HCT116 (cell line): ENCODE data around the gene FSIP1.

Experiments
- CTCF ChIP-seq, 3 experiments: fragments of 200-600 bp in 1 of 3; sonication (generic) in 1 of 3; IDR thresholded peaks in 2 of 3; conservative IDR thresholded peaks in 1 of 3; 2 replicates each; pipeline ENCODE4 v1.5.1; 2012 to 2017; ENCODE audit warnings: low read depth in 2 of 3, low read length in 2 of 3, antibody characterized with exemption in 1 of 3, borderline replicate concordance in 1 of 3, control low read depth in 1 of 3, mild to moderate bottlenecking in 1 of 3, mixed read lengths in 1 of 3, mixed run types in 1 of 3, moderate library complexity in 1 of 3; ENCODE audit not compliant: insufficient read depth in 1 of 3
- EGR1 ChIP-seq: IDR thresholded peaks from 2 replicates; pipeline ENCODE4 v1.6.1; 2012; ENCODE audit warnings: low read depth
- EZH2 ChIP-seq: fragments of 200-600 bp; sonication (generic); IDR thresholded peaks from 2 replicates; pipeline ENCODE4 v1.6.1; 2017; ENCODE audit warnings: antibody characterized with exemption, mixed run types
- POLR2A ChIP-seq: IDR thresholded peaks from 2 replicates; pipeline ENCODE4 v1.7.0; 2011; ENCODE audit warnings: borderline replicate concordance; ENCODE audit not compliant: insufficient read depth, insufficient read length; ENCODE audit errors: extremely low read depth
- SRF ChIP-seq: IDR thresholded peaks from 2 replicates; pipeline ENCODE4 v1.6.1; 2012; ENCODE audit warnings: low read depth
- TCF7L2 ChIP-seq: IDR thresholded peaks from 2 replicates; pipeline ENCODE4 v1.7.0; 2011; ENCODE audit warnings: borderline replicate concordance, inconsistent platforms; ENCODE audit not compliant: insufficient read depth, insufficient read length; ENCODE audit errors: extremely low read depth
- ZBTB33 ChIP-seq: IDR thresholded peaks from 2 replicates; pipeline ENCODE4 v1.6.1; 2011; ENCODE audit warnings: mild to moderate bottlenecking, low read length, moderate library complexity; ENCODE audit not compliant: insufficient replicate concordance; ENCODE audit errors: extremely low read depth

- TF ChIP-seq SRF (no peak), TCF7L2 (no peak), CTCF (IDR thresholded peaks at IDR 0.05 in 2 of 3, conservative IDR thresholded peaks at IDR 0.05 in 1 of 3; ENCODE audit: borderline replicate concordance in 1 of 3, insufficient read depth in 1 of 3, low read depth in 2 of 3, low read length in 2 of 3) (no peak), POLR2A (no peak), EZH2 (no peak), ZBTB33 (no peak), EGR1 (no peak)
Observed at GRCh38 chr15:39654304-39654703, 128.3 kb downstream of the FSIP1 start.
